ENCODE results near the gene GRIN1.

Gene GRIN1

DNA sequence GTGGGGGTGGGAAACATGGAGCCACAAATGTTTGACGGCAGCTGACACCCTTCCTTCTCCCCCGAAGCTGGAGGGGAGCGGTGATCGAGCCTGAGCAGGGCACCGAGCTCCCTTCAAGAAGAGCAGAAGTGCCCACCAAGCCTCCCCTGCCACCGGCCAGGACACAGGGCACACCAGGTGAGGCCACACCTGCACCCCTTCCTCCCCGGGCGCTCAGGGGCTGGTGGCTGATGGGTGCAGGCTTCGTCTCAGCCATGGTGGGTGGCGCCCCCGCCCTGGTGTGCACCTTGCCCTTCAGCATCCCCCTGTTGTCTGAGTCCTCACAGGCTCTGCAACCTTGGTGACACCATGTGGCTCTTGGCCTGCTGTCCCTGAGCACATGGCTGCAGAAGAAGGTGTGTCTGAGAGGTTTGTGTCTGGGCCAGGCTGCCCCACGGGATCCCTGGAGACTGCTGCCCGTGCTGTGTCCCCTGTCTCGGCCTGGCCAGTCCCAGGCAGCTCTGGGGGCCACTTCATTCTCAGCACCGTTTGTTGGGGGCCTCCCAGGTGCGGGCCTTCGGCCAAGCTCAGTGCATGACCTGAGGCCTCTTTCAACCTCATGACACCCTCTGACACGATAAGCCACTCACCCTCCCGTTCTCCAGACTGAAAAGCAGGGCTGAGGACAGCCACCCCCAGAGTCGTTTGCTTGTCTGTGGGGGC is 41.0 kb upstream of the GRIN1 start:
- no peak overlapping the region for H3K4me3 ChIP-seq
- no peaks in the 10 kb centered on the region for H3K9me3 ChIP-seq
- H3K4me1 ChIP-seq = no peaks in the 10 kb centered on the region
- H3K27ac ChIP-seq = no peak overlapping the region
- TF ChIP-seq, protein P1, sequence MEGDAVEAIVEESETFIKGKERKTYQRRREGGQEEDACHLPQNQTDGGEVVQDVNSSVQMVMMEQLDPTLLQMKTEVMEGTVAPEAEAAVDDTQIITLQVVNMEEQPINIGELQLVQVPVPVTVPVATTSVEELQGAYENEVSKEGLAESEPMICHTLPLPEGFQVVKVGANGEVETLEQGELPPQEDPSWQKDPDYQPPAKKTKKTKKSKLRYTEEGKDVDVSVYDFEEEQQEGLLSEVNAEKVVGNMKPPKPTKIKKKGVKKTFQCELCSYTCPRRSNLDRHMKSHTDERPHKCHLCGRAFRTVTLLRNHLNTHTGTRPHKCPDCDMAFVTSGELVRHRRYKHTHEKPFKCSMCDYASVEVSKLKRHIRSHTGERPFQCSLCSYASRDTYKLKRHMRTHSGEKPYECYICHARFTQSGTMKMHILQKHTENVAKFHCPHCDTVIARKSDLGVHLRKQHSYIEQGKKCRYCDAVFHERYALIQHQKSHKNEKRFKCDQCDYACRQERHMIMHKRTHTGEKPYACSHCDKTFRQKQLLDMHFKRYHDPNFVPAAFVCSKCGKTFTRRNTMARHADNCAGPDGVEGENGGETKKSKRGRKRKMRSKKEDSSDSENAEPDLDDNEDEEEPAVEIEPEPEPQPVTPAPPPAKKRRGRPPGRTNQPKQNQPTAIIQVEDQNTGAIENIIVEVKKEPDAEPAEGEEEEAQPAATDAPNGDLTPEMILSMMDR (IDR thresholded peaks at IDR 0.05) = no peak
- intact Hi-C loops (cut with DNase I; ENCODE audit: low total_unique reads) = no loop called here
- H3K27me3 ChIP-seq = no peaks in the 10 kb centered on the region
- peaks cover 59 to 98% (median 66%) of the 10 kb centered on the region in 3 donors for H3K36me3 ChIP-seq
- no peak for DNase-seq

- DNase-seq = no peak
- Histone ChIP-seq H3K9me3 (no peaks in the 10 kb centered on the region), H3K4me1 (no peaks in the 10 kb centered on the region)
Measured at GRCh38 chr9:137099231-137099630, 39.7 kb upstream of the GRIN1 start.

GRCh38 chr9:137103206-137103999 is 35.6 kb upstream of the GRIN1 start:
- no peaks in the 10 kb centered on the region for H3K9me3 ChIP-seq
- no peaks in the 10 kb centered on the region for H3K4me1 ChIP-seq
- no peak overlapping the region for H3K4me3 ChIP-seq
- no peaks in the 10 kb centered on the region for H3K27me3 ChIP-seq
- H3K27ac ChIP-seq = no peak overlapping the region
- no peak for DNase-seq
- peaks cover 74 to 100% (median 90%) of the 10 kb centered on the region in 3 donors for H3K36me3 ChIP-seq
- TF ChIP-seq, protein P1 (IDR thresholded peaks at IDR 0.05) = no peak
- intact Hi-C loops (cut with DNase I; ENCODE audit: low total_unique reads) = no loop called here

More at GRCh38 chr9:137099231-137099630, 39.7 kb upstream of the GRIN1 start:
- intact Hi-C loops (cut with DNase I; ENCODE audit: low total_unique reads) = no loop called here
- H3K27ac ChIP-seq = no peak overlapping the region
- H3K4me3 ChIP-seq = no peak overlapping the region
- H3K27me3 ChIP-seq = no peaks in the 10 kb centered on the region
- TF ChIP-seq, protein P1 (IDR thresholded peaks at IDR 0.05) = no peak
- peaks cover 72 to 100% (median 78%) of the 10 kb centered on the region in 3 donors for H3K36me3 ChIP-seq

- TF ChIP-seq, protein P1 (IDR thresholded peaks at IDR 0.05) = no peak
- no peaks in the 10 kb centered on the region for H3K4me1 ChIP-seq
- H3K4me3 ChIP-seq = no peak overlapping the region
- H3K27me3 ChIP-seq = no peaks in the 10 kb centered on the region
- peaks cover 66 to 100% (median 91%) of the 10 kb centered on the region in 3 donors for H3K36me3 ChIP-seq
- no peak for DNase-seq
- no peak overlapping the region for H3K27ac ChIP-seq
- intact Hi-C loops (cut with DNase I; ENCODE audit: low total_unique reads) = no loop called here
- H3K9me3 ChIP-seq = no peaks in the 10 kb centered on the region
Measured at GRCh38 chr9:137105814-137106661, 32.9 kb upstream of the GRIN1 start.

GRCh38 chr9:137106662-137107250 is 32.2 kb upstream of the GRIN1 start:
- DNase-seq = no peak
- TF ChIP-seq, protein P1 (IDR thresholded peaks at IDR 0.05) = no peak
- no peaks in the 10 kb centered on the region for H3K27me3 ChIP-seq
- peaks cover 58 to 100% (median 86%) of the 10 kb centered on the region in 3 donors for H3K36me3 ChIP-seq
- H3K4me1 ChIP-seq = no peaks in the 10 kb centered on the region
- no peak overlapping the region for H3K27ac ChIP-seq
- no peak overlapping the region for H3K4me3 ChIP-seq
- intact Hi-C loops (cut with DNase I; ENCODE audit: low total_unique reads) = no loop called here
- H3K9me3 ChIP-seq = no peaks in the 10 kb centered on the region

Data from tibial artery (tissue), 4 donors.